ENCODE results near the gene TMEM178B.
"Not testable (repeated sequence)": the region's sequence is repeated elsewhere in the genome, so short reads cannot be mapped to it uniquely, and the experiment has no call there.

TMEM178B gene

DNA sequence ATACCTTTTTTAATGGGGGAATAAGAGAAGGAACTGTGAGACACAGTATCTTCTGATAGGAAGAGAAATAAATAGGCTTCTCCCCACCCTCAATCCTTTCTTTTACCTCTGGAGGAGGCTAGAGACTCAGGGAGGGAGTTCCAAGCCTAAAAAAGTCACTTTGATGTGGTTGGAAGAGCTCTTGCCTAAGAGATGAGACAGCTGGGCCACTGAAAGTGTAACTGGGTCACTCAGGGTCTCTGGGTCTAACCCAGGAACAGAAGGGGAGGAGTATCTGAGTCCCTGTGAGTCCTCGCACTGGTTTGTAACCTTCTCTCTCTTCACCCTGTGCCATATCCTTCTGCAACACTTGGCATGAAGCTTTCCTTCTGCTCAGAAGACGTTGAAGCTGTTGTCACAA lies 254.4 kb downstream of the TMEM178B start:
- Histone ChIP-seq H3K4me3 (ENCODE audit: low read depth in 1 of 5, low read length in 5 of 5) (no peak overlapping the region), H3K9ac (ENCODE audit: low read length in 5 of 5) (no peak overlapping the region), H3K9me3 (ENCODE audit: control insufficient read depth in 5 of 5, low read length in 5 of 5) (peaks cover 0 to 3% (median 0%) of the 10 kb centered on the region in 5 donors), H3K36me3 (ENCODE audit: control insufficient read depth in 5 of 5, insufficient read depth in 5 of 5, low read length in 5 of 5) (no peaks in the 10 kb centered on the region), H3K4me1 (ENCODE audit: control insufficient read depth in 5 of 5, insufficient read depth in 5 of 5, low read length in 5 of 5) (no peaks in the 10 kb centered on the region), H3K27ac (ENCODE audit: low read depth, low read length) (no peak overlapping the region), H3K27me3 (ENCODE audit: control insufficient read depth in 5 of 5, insufficient read depth in 4 of 5, low read length in 5 of 5) (no peaks in the 10 kb centered on the region)

DNA sequence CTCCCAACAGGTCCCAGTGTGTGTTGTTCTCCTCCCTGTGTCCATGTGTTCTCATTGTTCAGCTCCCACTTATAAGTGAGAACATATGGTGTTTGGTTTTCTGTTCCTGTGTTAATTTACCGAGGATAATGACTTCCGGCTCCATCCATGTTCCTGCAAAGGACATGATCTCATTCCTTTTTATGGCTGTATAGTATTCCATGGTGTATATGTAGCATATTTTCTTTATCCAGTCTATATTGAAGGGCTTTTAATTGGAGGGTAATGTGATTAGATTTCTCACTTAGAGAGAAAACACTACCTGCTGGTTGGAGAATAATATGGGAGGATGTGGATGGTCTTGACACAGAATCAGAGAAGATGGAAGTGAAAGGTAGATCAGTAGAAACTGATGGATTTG lies 256.4 kb downstream of the TMEM178B start:
- H3K4me3 ChIP-seq (ENCODE audit: low read depth in 1 of 5, low read length in 5 of 5); H3K4me1 ChIP-seq (ENCODE audit: control insufficient read depth in 5 of 5, insufficient read depth in 5 of 5, low read length in 5 of 5); H3K9ac ChIP-seq (ENCODE audit: low read length in 5 of 5); H3K27ac ChIP-seq (ENCODE audit: low read depth, low read length); H3K36me3 ChIP-seq (ENCODE audit: control insufficient read depth in 5 of 5, insufficient read depth in 5 of 5, low read length in 5 of 5); H3K9me3 ChIP-seq (ENCODE audit: control insufficient read depth in 5 of 5, low read length in 5 of 5); H3K27me3 ChIP-seq (ENCODE audit: control insufficient read depth in 5 of 5, insufficient read depth in 4 of 5, low read length in 5 of 5): not testable (repeated sequence)

DNA sequence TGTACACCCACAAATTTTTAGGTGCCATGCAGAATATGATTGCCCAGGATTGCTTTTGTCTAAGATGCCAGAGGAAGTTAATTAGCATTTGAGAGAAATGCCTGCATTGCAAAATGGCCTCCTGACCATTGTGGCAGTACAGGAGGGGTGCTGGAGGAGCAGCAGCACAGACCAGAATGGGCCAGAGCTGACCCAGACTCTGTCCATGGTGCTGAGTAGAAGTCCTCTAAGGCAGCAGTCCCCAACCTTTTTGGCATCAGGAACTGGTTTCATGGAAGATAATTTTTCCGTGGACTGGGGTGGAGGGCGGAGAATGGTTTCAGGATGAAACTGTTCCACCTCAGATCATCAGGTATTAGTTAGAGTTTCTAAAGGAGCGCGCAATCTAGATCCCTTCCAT lies 259.6 kb downstream of the TMEM178B start:
- Histone ChIP-seq H3K4me1 (ENCODE audit: control insufficient read depth in 5 of 5, insufficient read depth in 5 of 5, low read length in 5 of 5) (no peaks in the 10 kb centered on the region), H3K4me3 (ENCODE audit: low read depth in 1 of 5, low read length in 5 of 5) (no peak overlapping the region), H3K9me3 (ENCODE audit: control insufficient read depth in 5 of 5, low read length in 5 of 5) (peaks cover 0 to 3% (median 0%) of the 10 kb centered on the region in 5 donors), H3K36me3 (ENCODE audit: control insufficient read depth in 5 of 5, insufficient read depth in 5 of 5, low read length in 5 of 5) (no peaks in the 10 kb centered on the region), H3K27me3 (ENCODE audit: control insufficient read depth in 5 of 5, insufficient read depth in 4 of 5, low read length in 5 of 5) (no peaks in the 10 kb centered on the region), H3K27ac (ENCODE audit: low read depth, low read length) (no peak overlapping the region), H3K9ac (ENCODE audit: low read length in 5 of 5) (no peak overlapping the region)

DNA sequence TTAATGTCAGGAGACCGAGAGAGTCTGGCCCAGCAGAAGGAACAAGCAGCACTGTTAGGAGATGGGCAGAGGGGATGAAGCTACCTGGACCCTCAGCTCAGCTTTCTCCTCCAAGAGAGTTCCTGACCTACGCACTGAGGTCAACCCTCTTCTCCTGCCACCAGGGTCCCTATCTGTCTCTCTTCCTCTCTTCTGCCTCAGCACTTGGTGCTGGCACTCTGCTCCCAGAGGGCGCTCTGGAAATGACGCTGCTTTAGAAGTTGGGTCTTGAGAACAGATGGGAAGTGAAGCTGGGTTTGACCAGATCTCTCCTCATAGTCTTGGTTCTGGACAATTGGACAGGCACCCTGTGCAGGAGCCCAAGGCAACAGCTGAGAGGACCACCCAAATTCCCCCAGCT lies 261.3 kb downstream of the TMEM178B start:
- Histone ChIP-seq H3K36me3 (ENCODE audit: control insufficient read depth in 5 of 5, insufficient read depth in 5 of 5, low read length in 5 of 5) (no peaks in the 10 kb centered on the region), H3K4me1 (ENCODE audit: control insufficient read depth in 5 of 5, insufficient read depth in 5 of 5, low read length in 5 of 5) (no peaks in the 10 kb centered on the region), H3K9me3 (ENCODE audit: control insufficient read depth in 5 of 5, low read length in 5 of 5) (peaks cover 0 to 3% (median 0%) of the 10 kb centered on the region in 5 donors), H3K27ac (ENCODE audit: low read depth, low read length) (no peak overlapping the region), H3K27me3 (ENCODE audit: control insufficient read depth in 5 of 5, insufficient read depth in 4 of 5, low read length in 5 of 5) (no peaks in the 10 kb centered on the region), H3K9ac (ENCODE audit: low read length in 5 of 5) (no peak overlapping the region), H3K4me3 (ENCODE audit: low read depth in 1 of 5, low read length in 5 of 5) (no peak overlapping the region)

DNA sequence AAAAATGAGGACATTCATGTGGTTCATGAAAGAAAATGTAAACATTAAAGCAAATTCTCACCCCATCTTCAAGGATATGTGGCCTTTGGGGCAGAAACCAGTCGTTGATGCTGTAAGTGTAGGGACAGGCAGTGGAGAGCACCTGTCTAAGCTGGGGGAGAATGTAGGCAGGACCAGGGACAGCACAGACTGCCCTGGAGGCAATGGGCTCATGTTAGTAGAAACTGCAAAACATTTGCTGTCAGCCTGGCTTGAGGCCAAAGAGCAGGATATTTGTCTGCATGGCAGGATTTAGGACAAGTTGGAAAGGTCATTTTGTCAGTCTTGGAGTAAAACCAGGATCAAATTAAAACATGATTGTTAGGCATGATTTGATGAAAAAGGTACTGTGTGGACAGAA lies 265.7 kb downstream of the TMEM178B start:
- Histone ChIP-seq H3K27me3 (ENCODE audit: control insufficient read depth in 5 of 5, insufficient read depth in 4 of 5, low read length in 5 of 5) (no peaks in the 10 kb centered on the region), H3K9ac (ENCODE audit: low read length in 5 of 5) (no peak overlapping the region), H3K9me3 (ENCODE audit: control insufficient read depth in 5 of 5, low read length in 5 of 5) (no peaks in the 10 kb centered on the region), H3K4me3 (ENCODE audit: low read depth in 1 of 5, low read length in 5 of 5) (no peak overlapping the region), H3K36me3 (ENCODE audit: control insufficient read depth in 5 of 5, insufficient read depth in 5 of 5, low read length in 5 of 5) (no peaks in the 10 kb centered on the region), H3K27ac (ENCODE audit: low read depth, low read length) (no peak overlapping the region), H3K4me1 (ENCODE audit: control insufficient read depth in 5 of 5, insufficient read depth in 5 of 5, low read length in 5 of 5) (no peaks in the 10 kb centered on the region)

DNA sequence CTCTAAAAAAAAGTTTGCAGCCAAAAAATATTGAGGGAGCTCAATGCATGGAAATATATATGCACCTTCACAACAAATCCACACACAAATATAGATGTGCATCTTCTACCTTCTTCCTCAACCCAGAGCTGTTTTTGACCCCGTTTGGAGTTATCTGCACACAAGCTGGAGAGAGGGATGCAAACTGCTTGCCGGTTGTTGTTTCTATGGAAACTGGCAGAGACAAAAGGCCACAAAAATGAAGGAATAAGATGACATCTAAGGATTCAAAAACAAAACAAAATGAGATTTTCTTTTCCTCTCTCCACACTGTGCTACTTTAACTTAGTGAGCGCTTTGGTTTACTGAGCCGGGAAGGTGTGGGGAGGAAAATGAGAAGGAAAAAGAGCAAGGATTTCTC lies 267.1 kb downstream of the TMEM178B start:
- H3K36me3 ChIP-seq (ENCODE audit: control insufficient read depth in 5 of 5, insufficient read depth in 5 of 5, low read length in 5 of 5): no peaks in the 10 kb centered on the region
- H3K27me3 ChIP-seq (ENCODE audit: control insufficient read depth in 5 of 5, insufficient read depth in 4 of 5, low read length in 5 of 5): no peaks in the 10 kb centered on the region
- no peak overlapping the region for H3K27ac ChIP-seq (ENCODE audit: low read depth, low read length)
- no peak overlapping the region for H3K4me3 ChIP-seq (ENCODE audit: low read depth in 1 of 5, low read length in 5 of 5)
- H3K9me3 ChIP-seq (ENCODE audit: control insufficient read depth in 5 of 5, low read length in 5 of 5): no peaks in the 10 kb centered on the region
- H3K9ac ChIP-seq (ENCODE audit: low read length in 5 of 5): no peak overlapping the region
- no peaks in the 10 kb centered on the region for H3K4me1 ChIP-seq (ENCODE audit: control insufficient read depth in 5 of 5, insufficient read depth in 5 of 5, low read length in 5 of 5)

DNA sequence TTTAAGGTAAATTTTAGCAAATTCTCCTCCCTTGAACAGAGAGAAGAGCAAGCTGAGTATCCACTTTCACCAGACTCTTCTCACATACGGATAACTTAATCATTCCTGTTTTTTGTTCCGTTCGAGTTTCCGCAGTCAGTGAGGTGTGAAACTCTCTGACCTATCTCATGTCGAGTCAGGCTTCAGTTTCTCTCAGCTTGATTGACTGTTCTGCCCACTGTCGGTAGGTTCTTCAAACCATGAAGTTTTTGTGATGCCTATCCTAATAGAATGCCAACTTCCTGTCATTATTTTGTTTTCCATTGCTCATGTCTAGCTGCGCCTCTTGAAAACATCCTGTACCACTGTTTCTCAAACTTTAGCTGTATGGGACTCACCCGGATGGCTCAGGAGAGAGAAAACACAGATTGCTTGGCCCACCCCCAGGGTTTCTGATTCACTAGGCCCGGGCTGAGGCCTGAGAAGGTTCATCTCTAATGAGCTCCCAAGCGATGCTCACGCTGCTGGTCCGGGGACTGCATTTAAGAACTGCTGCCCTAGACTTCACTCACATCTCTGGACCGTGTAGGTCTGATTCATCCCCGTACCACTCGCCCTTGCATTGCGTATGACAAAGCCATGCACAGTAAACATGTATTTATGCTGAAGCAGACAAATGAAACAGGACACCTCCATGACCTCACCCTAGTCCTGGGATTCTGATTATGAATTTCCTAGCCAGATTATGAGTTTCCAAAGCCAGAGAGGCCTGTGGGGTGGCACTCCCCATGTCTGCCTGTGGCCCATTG lies 269.0 kb downstream of the TMEM178B start:
- H3K27ac ChIP-seq (ENCODE audit: low read depth, low read length): no peak overlapping the region
- no peaks in the 10 kb centered on the region for H3K4me1 ChIP-seq (ENCODE audit: control insufficient read depth in 5 of 5, insufficient read depth in 5 of 5, low read length in 5 of 5)
- H3K9me3 ChIP-seq (ENCODE audit: control insufficient read depth in 5 of 5, low read length in 5 of 5): no peaks in the 10 kb centered on the region
- H3K36me3 ChIP-seq (ENCODE audit: control insufficient read depth in 5 of 5, insufficient read depth in 5 of 5, low read length in 5 of 5): no peaks in the 10 kb centered on the region
- H3K27me3 ChIP-seq (ENCODE audit: control insufficient read depth in 5 of 5, insufficient read depth in 4 of 5, low read length in 5 of 5): no peaks in the 10 kb centered on the region
- no peak overlapping the region for H3K4me3 ChIP-seq (ENCODE audit: low read depth in 1 of 5, low read length in 5 of 5)
- no peak overlapping the region for H3K9ac ChIP-seq (ENCODE audit: low read length in 5 of 5)

DNA sequence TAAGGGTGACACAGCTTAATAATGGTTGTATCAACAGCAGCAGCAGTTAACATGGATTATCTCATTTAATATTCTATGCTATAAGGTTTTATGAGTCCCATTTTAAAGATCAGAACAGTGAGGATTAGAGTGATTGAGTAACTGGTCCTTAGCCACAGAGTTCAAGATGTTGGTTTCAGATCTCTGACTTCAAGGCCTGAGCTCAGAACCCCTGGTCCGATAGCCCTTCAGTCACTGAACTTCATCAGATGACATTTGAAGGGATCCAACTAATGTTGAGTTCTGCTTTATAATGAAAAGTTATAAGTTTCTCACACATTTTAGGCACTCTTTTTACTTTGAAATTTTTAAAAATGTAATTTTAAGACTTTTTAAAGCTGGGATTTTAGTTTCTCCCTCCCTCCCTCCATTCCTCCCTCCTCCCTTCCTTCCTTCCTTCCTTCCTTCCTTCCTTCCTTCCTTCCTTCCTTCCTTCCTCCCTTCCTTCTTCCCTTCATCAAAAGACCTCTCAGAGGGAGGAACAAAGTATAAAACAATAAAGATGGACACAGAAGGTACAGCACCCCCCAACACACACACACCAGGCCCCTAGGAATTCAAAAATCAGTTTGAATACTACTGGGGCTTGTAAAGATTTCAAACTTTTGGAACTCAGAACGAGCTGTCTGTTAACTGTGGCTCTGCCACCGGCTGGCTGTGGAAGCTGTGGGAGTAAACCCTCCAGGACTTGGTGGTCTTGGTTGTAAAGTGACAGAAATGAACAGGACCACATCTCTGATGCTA lies 270.5 kb downstream of the TMEM178B start:
- Histone ChIP-seq H3K27me3 (ENCODE audit: control insufficient read depth in 5 of 5, insufficient read depth in 4 of 5, low read length in 5 of 5) (no peaks in the 10 kb centered on the region), H3K9ac (ENCODE audit: low read length in 5 of 5) (no peak overlapping the region), H3K4me3 (ENCODE audit: low read depth in 1 of 5, low read length in 5 of 5) (no peak overlapping the region), H3K27ac (ENCODE audit: low read depth, low read length) (no peak overlapping the region), H3K4me1 (ENCODE audit: control insufficient read depth in 5 of 5, insufficient read depth in 5 of 5, low read length in 5 of 5) (no peaks in the 10 kb centered on the region), H3K9me3 (ENCODE audit: control insufficient read depth in 5 of 5, low read length in 5 of 5) (no peaks in the 10 kb centered on the region), H3K36me3 (ENCODE audit: control insufficient read depth in 5 of 5, insufficient read depth in 5 of 5, low read length in 5 of 5) (no peaks in the 10 kb centered on the region)

DNA sequence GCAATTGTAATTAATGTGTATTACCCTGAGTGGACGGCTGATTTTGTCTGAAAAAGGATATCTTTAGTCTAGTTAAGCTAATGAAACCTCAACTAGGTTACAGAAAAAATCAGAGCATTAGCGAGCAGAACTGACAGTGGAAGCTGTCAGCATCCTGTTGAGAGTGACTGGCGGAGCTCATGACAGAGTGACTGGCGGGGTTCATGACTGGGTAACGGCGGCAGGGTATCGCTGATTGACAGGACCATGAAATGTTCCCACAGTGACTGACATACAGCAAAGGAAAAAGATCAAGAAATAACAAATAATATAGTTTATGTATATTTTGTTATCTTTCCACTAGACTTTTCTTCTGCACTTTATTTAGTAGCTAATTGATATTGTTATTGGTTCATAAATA lies 274.9 kb downstream of the TMEM178B start:
- Histone ChIP-seq H3K36me3 (ENCODE audit: control insufficient read depth in 5 of 5, insufficient read depth in 5 of 5, low read length in 5 of 5) (no peaks in the 10 kb centered on the region), H3K27me3 (ENCODE audit: control insufficient read depth in 5 of 5, insufficient read depth in 4 of 5, low read length in 5 of 5) (no peaks in the 10 kb centered on the region), H3K27ac (ENCODE audit: low read depth, low read length) (no peak overlapping the region), H3K4me1 (ENCODE audit: control insufficient read depth in 5 of 5, insufficient read depth in 5 of 5, low read length in 5 of 5) (no peaks in the 10 kb centered on the region), H3K4me3 (ENCODE audit: low read depth in 1 of 5, low read length in 5 of 5) (no peak overlapping the region), H3K9ac (ENCODE audit: low read length in 5 of 5) (no peak overlapping the region), H3K9me3 (ENCODE audit: control insufficient read depth in 5 of 5, low read length in 5 of 5) (no peaks in the 10 kb centered on the region)

DNA sequence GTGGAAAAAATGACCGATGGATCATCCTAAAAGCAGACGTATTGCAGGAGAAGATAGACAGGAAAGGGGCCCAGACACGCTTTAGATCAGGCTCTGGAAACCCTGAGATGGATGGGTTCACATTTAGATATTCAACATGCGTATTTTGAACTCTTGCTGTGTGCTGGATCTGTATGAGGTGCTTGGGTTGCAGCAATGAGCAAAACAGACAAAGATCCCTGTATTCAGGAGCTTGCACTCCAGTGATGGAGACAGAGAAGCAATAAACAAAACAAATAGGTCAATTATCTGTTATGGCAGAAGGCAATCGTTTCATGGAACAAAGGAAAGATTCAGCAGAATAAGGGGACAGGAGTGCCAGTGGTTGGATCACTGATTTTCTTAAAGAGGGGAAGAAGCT lies 275.5 kb downstream of the TMEM178B start:
- no peaks in the 10 kb centered on the region for H3K9me3 ChIP-seq (ENCODE audit: control insufficient read depth in 5 of 5, low read length in 5 of 5)
- no peaks in the 10 kb centered on the region for H3K36me3 ChIP-seq (ENCODE audit: control insufficient read depth in 5 of 5, insufficient read depth in 5 of 5, low read length in 5 of 5)
- H3K9ac ChIP-seq (ENCODE audit: low read length in 5 of 5): no peak overlapping the region
- peaks cover 0 to 2% (median 0%) of the 10 kb centered on the region in 5 donors for H3K4me1 ChIP-seq (ENCODE audit: control insufficient read depth in 5 of 5, insufficient read depth in 5 of 5, low read length in 5 of 5)
- no peak overlapping the region for H3K27ac ChIP-seq (ENCODE audit: low read depth, low read length)
- no peak overlapping the region for H3K4me3 ChIP-seq (ENCODE audit: low read depth in 1 of 5, low read length in 5 of 5)
- no peaks in the 10 kb centered on the region for H3K27me3 ChIP-seq (ENCODE audit: control insufficient read depth in 5 of 5, insufficient read depth in 4 of 5, low read length in 5 of 5)
